Fibroblast of the aortic adventitia (primary cell): ENCODE measurements around the gene TAX1BP3. TPM values are rescaled to one million over a fixed set of nuclear protein-coding genes. Genes with fewer than 3 reads are reported as not detected.

ENCODE experiments used
- total RNA-seq: library from RNA; depleted of rRNA; stranded (reverse); fragments of >200 nt; gene quantifications from 2 replicates; pipeline ENCODE4 v1.2.3, GENCODE V29; 2012; ENCODE audit warnings: low replicate concordance

TAX1BP3 gene
- total RNA-seq, 1 donor: 222 TPM

Other genes starting within 250 kb of the TAX1BP3 start
- not detected in 2 replicates for gene OR1E2, start 234.7 kb downstream of the TAX1BP3 start, total RNA-seq
- not detected in 2 replicates for gene SPATA22, start 196.8 kb downstream of the TAX1BP3 start, total RNA-seq
- 1.9 and 9.7 TPM in 2 replicates for gene ASPA, start 192.6 kb downstream of the TAX1BP3 start, total RNA-seq
- 1.5 and 1.9 TPM in 2 replicates for gene TRPV3, start 110.8 kb downstream of the TAX1BP3 start, total RNA-seq
- 2.3 and 16.0 TPM in 2 replicates for gene TRPV1, start 59.2 kb downstream of the TAX1BP3 start, total RNA-seq
- 2.9 and 15.0 TPM in 2 replicates for gene SHPK, start 32.3 kb downstream of the TAX1BP3 start, total RNA-seq
- gene CTNS, start 31.8 kb downstream of the TAX1BP3 start, total RNA-seq: 13.3 and 27.7 TPM in 2 replicates
- gene EMC6, start 234 bp upstream of the TAX1BP3 start, total RNA-seq: 17.9 TPM in 1 of 2 replicates, not detected in the other
- 0.27 and 1.2 TPM in 2 replicates for gene P2RX5, start 27.6 kb upstream of the TAX1BP3 start, total RNA-seq
- gene HASPIN, start 55.3 kb upstream of the TAX1BP3 start, total RNA-seq: 0.49 and 10.5 TPM in 2 replicates
- 19.7 and 37.4 TPM in 2 replicates for gene ITGAE, start 132.6 kb upstream of the TAX1BP3 start, total RNA-seq
- 17.1 and 22.9 TPM in 2 replicates for gene NCBP3, start 177.7 kb upstream of the TAX1BP3 start, total RNA-seq
- gene CAMKK1, start 224.5 kb upstream of the TAX1BP3 start, total RNA-seq: 8.3 and 17.7 TPM in 2 replicates
- gene P2RX1, start 247.9 kb upstream of the TAX1BP3 start, total RNA-seq: not detected in 2 replicates